Right lobe of liver (tissue), 6 donors: ENCODE measurements around the gene OPCML. TPM values are rescaled to one million over a fixed set of nuclear protein-coding genes. Genes with fewer than 3 reads are reported as not detected.

ENCODE experiments used
- ATAC-seq, 4 donors: fragments of 200-7000 bp; cut with Tn5 transposase; one replicate each; pipeline ENCODE4 v1.9.1; 2020; ENCODE audit warnings: mild to moderate bottlenecking in 4 of 4, moderate library complexity in 4 of 4
- DNase-seq, 3 donors: peaks; one replicate each; pipeline ENCODE4 v3.0.0-alpha.2; 2020
- H3K27ac ChIP-seq, 3 donors: fragments of 200-600 bp; one replicate each; pipeline ENCODE4 v1.8.0; 2022
- H3K27me3 ChIP-seq, 2 donors: fragments of 200-600 bp; one replicate each; pipeline ENCODE4 v1.8.0; 2022
- H3K36me3 ChIP-seq, 4 donors: fragments of 200-600 bp; sonication (generic) in 1 of 4; one replicate each; pipeline versions ENCODE4 v1.5.1 to v1.8.0; 2017 to 2022; ENCODE audit warnings: control low read depth in 1 of 4
- H3K4me1 ChIP-seq, 4 donors: fragments of 200-600 bp; sonication (generic) in 1 of 4; one replicate each; pipeline versions ENCODE4 v1.5.1 to v1.8.0; 2017 to 2022; ENCODE audit warnings: control low read depth in 1 of 4
- H3K4me3 ChIP-seq, 3 donors: fragments of 200-600 bp; one replicate each; pipeline ENCODE4 v1.8.0; 2022
- H3K9me3 ChIP-seq, 4 donors: fragments of 200-600 bp; sonication (generic) in 1 of 4; one replicate each; pipeline versions ENCODE4 v1.5.1 to v1.8.0; 2017 to 2022; ENCODE audit warnings: control low read depth in 1 of 4
- POLR2A ChIP-seq: fragments of 450-650 bp; IDR thresholded peaks from one replicate; pipeline ENCODE4 v1.6.1; 2017; ENCODE audit warnings: antibody characterized with exemption, mild to moderate bottlenecking
- WGBS: methylation state at CpG from one replicate; pipeline ENCODE4 v1.1.6; 2018; ENCODE audit warnings: low coverage, low lambda C conversion rate; ENCODE audit not compliant: insufficient coverage; ENCODE audit errors: missing lambda C conversion rate; 5-methylcytosine and 5-hydroxymethylcytosine counted together
- intact Hi-C, 2 donors: fragments of 100-400 bp; cut with DNase I; formaldehyde crosslinking; loops; one replicate each; pipeline versions ENCODE4 v1.11.2 to v1.14.1; 2022
- total RNA-seq, 6 experiments: library from RNA; depleted of rRNA in 2 of 6; stranded (reverse); fragments of >200 nt in 2 of 6; fragmentation: NEBNext Ultra II Directional in 3 of 6; extraction: Animal tissue kit (Norgen Biotek cat#: 25700) in 3 of 6; gene quantifications; one replicate each; pipeline versions ENCODE4 v1.1.0 to v1.2.4, GENCODE V29; 2016 to 2023
- TF ChIP-seq, protein P1 (sequence below), 4 donors: fragments of 200-600 bp in 3 of 4; fragments of 450-650 bp in 1 of 4; IDR thresholded peaks; one replicate each; pipeline versions ENCODE4 v1.5.1 to v1.8.0; 2016 to 2022; ENCODE audit warnings: antibody characterized with exemption in 4 of 4, mild to moderate bottlenecking in 2 of 4
- donor health status: DM: no; HTN: yes; CAD: no.
- donor health status: DM: no; HTN: no; CAD: no.
- donor health status: DM: no; HTN: no; CAD: no.
- donor health status: DM: no; HTN: yes; CAD: no.
- donor health status: DM: no; HTN: yes; CAD: no.

Gene OPCML
- total RNA-seq, 6 experiments from 2014 or later = 0.11 TPM; not detected in 5

DNA sequence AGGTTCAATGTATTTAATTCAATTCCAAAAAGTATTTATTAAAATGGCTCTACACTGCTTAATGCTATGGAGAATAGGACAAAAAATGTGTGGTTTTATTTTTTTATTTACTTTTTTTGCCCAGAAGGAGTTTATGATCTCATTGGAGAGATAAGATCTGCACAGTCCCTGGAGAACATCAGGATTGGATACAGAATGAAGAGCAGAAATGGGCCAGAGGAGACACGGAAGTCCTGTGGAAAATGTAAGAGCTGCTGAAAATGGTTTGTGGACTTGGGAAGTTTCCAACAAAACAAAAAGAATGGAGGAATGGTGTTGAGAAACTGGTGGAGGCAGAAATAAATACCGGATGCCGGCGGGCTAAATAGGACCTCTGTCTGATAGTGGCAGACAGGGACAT, 554.6 kb downstream of the OPCML start:
- intact Hi-C loops = no loop called here
- TF ChIP-seq, protein P1, sequence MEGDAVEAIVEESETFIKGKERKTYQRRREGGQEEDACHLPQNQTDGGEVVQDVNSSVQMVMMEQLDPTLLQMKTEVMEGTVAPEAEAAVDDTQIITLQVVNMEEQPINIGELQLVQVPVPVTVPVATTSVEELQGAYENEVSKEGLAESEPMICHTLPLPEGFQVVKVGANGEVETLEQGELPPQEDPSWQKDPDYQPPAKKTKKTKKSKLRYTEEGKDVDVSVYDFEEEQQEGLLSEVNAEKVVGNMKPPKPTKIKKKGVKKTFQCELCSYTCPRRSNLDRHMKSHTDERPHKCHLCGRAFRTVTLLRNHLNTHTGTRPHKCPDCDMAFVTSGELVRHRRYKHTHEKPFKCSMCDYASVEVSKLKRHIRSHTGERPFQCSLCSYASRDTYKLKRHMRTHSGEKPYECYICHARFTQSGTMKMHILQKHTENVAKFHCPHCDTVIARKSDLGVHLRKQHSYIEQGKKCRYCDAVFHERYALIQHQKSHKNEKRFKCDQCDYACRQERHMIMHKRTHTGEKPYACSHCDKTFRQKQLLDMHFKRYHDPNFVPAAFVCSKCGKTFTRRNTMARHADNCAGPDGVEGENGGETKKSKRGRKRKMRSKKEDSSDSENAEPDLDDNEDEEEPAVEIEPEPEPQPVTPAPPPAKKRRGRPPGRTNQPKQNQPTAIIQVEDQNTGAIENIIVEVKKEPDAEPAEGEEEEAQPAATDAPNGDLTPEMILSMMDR (IDR thresholded peaks at IDR 0.05) = no peak
- no peak for TF ChIP-seq POLR2A

DNA sequence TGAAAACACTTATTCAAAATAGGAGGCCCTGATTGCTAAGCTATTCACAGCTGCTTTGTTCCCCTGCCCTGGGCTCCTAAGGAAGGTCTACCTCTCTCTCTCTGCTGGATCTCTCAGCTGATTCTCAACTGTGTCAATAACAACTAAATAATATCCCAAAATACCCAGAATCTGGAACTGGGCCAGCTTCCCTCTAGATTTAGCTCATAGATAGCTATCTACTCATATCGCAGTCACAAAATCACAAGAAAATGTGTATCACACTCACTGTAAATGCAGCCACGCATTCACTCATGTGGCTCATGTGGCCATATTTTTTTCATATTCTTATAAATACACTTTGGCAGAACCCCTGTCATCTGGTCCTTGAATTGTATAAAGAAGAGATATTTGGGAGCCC, 555.1 kb downstream of the OPCML start:
- no peak for DNase-seq
- intact Hi-C loops = no loop called here
- no peaks in the 10 kb centered on the region for H3K4me1 ChIP-seq
- H3K27me3 ChIP-seq = no peaks in the 10 kb centered on the region
- no peak for ATAC-seq
- TF ChIP-seq POLR2A = no peak
- TF ChIP-seq, protein P1 (IDR thresholded peaks at IDR 0.05) = no peak
- no peaks in the 10 kb centered on the region for H3K9me3 ChIP-seq
- 91% methylated on average over 2 of the region's 2 CpGs for WGBS
- H3K4me3 ChIP-seq = no peak overlapping the region
- H3K36me3 ChIP-seq = no peaks in the 10 kb centered on the region
- no peak overlapping the region for H3K27ac ChIP-seq

More for the DNA sequence above, 554.6 kb downstream of the OPCML start:
- H3K9me3 ChIP-seq = no peaks in the 10 kb centered on the region
- no peaks in the 10 kb centered on the region for H3K4me1 ChIP-seq
- 91% methylated on average over 4 of the region's 4 CpGs for WGBS
- no peaks in the 10 kb centered on the region for H3K36me3 ChIP-seq
- H3K27me3 ChIP-seq = no peaks in the 10 kb centered on the region
- no peak overlapping the region for H3K4me3 ChIP-seq
- ATAC-seq = no peak
- no peak overlapping the region for H3K27ac ChIP-seq
- DNase-seq = no peak

DNA sequence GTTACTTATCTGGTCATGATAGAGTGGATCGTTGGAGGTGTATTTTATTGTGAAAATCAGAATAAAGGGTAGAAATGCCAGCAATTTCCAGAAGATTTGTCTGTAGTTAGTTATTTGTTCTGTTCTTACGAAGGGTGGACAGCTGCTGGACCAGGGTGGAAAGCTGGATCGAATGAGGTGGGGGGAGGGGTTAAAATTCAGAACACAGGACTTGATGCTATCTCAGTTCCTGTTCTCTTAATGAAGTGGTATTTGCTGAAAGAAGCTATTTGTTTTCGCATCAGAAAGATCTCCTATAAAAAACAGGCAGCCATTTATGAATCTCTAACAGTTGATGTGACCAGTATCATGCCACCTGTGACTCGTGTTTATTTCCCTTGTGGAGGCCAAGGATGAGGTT, 556.2 kb downstream of the OPCML start:
- no peaks in the 10 kb centered on the region for H3K9me3 ChIP-seq
- H3K27ac ChIP-seq = no peak overlapping the region
- intact Hi-C loops = no loop called here
- no peaks in the 10 kb centered on the region for H3K36me3 ChIP-seq
- TF ChIP-seq, protein P1 (IDR thresholded peaks at IDR 0.05) = no peak
- TF ChIP-seq POLR2A = no peak
- H3K4me1 ChIP-seq = no peaks in the 10 kb centered on the region
- H3K27me3 ChIP-seq = no peaks in the 10 kb centered on the region
- 71% methylated on average over 5 of the region's 5 CpGs for WGBS
- ATAC-seq (no peak), DNase-seq (no peak)
- H3K4me3 ChIP-seq = no peak overlapping the region

DNA sequence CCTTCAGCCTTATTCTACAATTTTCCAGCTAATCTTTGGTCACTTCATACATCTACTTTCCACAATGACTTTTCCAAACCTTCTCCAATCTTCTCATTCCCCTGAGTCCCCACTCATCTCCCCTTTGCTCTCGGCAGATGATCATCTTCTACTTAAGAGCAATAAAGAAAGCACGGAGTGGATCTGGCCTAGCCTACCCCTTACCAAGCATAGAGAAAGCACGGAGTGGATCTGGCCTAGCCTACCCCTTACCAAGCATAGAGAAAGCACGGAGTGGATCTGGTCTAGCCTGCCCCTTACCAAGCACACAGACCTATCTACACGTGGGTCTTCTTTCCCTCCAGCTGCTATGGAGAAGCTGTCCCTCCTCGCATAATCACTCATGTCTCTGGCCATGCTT, 558.6 kb downstream of the OPCML start:
- no peak for TF ChIP-seq POLR2A
- TF ChIP-seq, protein P1 (IDR thresholded peaks at IDR 0.05) = no peak
- Histone ChIP-seq H3K27me3 (no peaks in the 10 kb centered on the region), H3K4me1 (no peaks in the 10 kb centered on the region), H3K9me3 (no peaks in the 10 kb centered on the region), H3K27ac (no peak overlapping the region), H3K36me3 (no peaks in the 10 kb centered on the region), H3K4me3 (no peak overlapping the region)
- no peak for ATAC-seq
- WGBS = 42% methylated on average over 6 of the region's 6 CpGs
- no peak for DNase-seq
- intact Hi-C loops = no loop called here

DNA sequence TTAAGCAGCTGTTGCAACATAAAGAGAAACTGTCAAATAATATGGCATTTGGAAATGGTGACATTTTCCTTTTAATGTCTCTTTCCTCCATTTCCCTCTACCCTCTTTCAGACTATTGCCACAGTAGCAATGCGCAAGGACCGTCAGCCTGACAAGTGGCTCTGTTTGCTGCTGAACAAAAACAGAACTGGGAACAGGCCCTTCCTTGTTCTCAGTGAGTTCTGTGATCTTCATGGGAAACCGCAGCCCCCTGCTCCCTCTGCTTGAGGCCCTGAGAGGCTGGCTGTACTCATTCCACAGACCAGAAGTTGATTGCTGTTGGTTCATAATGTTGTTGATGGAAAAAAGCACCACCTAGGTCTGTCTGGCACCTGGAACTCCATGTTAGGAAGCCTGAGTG, 559.7 kb downstream of the OPCML start:
- Histone ChIP-seq H3K9me3 (no peaks in the 10 kb centered on the region), H3K27ac (no peak overlapping the region), H3K36me3 (no peaks in the 10 kb centered on the region), H3K4me3 (no peak overlapping the region), H3K4me1 (no peaks in the 10 kb centered on the region), H3K27me3 (no peaks in the 10 kb centered on the region)
- intact Hi-C loops = no loop called here
- DNase-seq (no peak), ATAC-seq (no peak)
- no peak for TF ChIP-seq POLR2A
- TF ChIP-seq, protein P1 (IDR thresholded peaks at IDR 0.05) = no peak
- 77% methylated on average over 3 of the region's 3 CpGs for WGBS
